Ascending aorta (tissue), 2 donors: Measurements from ENCODE around the gene SSRP1. TPM values are rescaled to one million over a fixed set of nuclear protein-coding genes. Genes with fewer than 3 reads are reported as not detected.

ENCODE experiments used
- DNase-seq, 2 donors: peaks; one replicate each; pipeline ENCODE4 v3.0.0-alpha.2; 2019; ENCODE audit warnings: low spot score in 2 of 2
- H3K27ac ChIP-seq, 2 donors: fragments of 200-600 bp; sonication (generic); one replicate each; pipeline ENCODE4 v1.5.1; 2016 to 2017; ENCODE audit warnings: mild to moderate bottlenecking in 1 of 2
- H3K27me3 ChIP-seq: fragments of 200-600 bp; sonication (generic); one replicate; pipeline ENCODE4 v1.5.1; 2017
- H3K36me3 ChIP-seq, 2 donors: fragments of 200-600 bp; sonication (generic); one replicate each; pipeline ENCODE4 v1.5.1; 2016
- H3K4me1 ChIP-seq, 2 donors: fragments of 200-600 bp; sonication (generic); one replicate each; pipeline ENCODE4 v1.5.1; 2016 to 2017; ENCODE audit warnings: mild to moderate bottlenecking in 1 of 2
- H3K4me3 ChIP-seq, 2 donors: fragments of 200-600 bp; sonication (generic); one replicate each; pipeline ENCODE4 v1.5.1; 2016 to 2017; ENCODE audit warnings: mild to moderate bottlenecking in 1 of 2
- H3K9me3 ChIP-seq, 2 donors: fragments of 200-600 bp; sonication (generic); one replicate each; pipeline ENCODE4 v1.5.1; 2016
- CTCF ChIP-seq, 3 experiments: fragments of 200-600 bp in 2 of 3; fragments of 450-650 bp in 1 of 3; sonication (generic) in 2 of 3; IDR thresholded peaks; one replicate each; pipeline ENCODE4 v1.5.1; 2016 to 2019; ENCODE audit warnings: antibody characterized with exemption in 3 of 3, mild to moderate bottlenecking in 1 of 3, moderate library complexity in 1 of 3
- intact Hi-C: fragments of 100-400 bp; cut with DNase I; formaldehyde crosslinking; loops from one replicate; pipeline ENCODE4 v1.15.1; 2023
- total RNA-seq: library from RNA; depleted of rRNA; stranded (reverse); fragments of >200 nt; gene quantifications from one replicate; pipeline ENCODE4 v1.1.0, GENCODE V29; 2016

The SSRP1 gene
- total RNA-seq, 1 donor from 2014 or later = 110 TPM

- no peak for DNase-seq
- Histone ChIP-seq H3K27ac (peak overlapping the region in 1 of 2 donors; percentile 75), H3K36me3 (peaks cover 69 to 83% of the 10 kb centered on the region in 2 donors)
Measured at GRCh38 chr11:57313071-57313787, 22.5 kb downstream of the SSRP1 start.

GRCh38 chr11:57312511-57313021 lies 23.1 kb downstream of the SSRP1 start:
- no peak for DNase-seq
- Histone ChIP-seq H3K36me3 (peaks cover 63 to 83% of the 10 kb centered on the region in 2 donors), H3K27me3 (no peaks in the 10 kb centered on the region), H3K27ac (peak overlapping the region; percentile 75 to 95), H3K9me3 (no peaks in the 10 kb centered on the region), H3K4me1 (peaks cover 14 to 35% of the 10 kb centered on the region in 2 donors), H3K4me3 (peak overlapping the region in 1 of 2 donors; percentile 72)
- TF ChIP-seq CTCF (IDR thresholded peaks at IDR 0.05) = no peak
- intact Hi-C loops = no loop called here

More at GRCh38 chr11:57313071-57313787, 22.5 kb downstream of the SSRP1 start:
- H3K4me1 ChIP-seq = peaks cover 16 to 41% of the 10 kb centered on the region in 2 donors
- no peaks in the 10 kb centered on the region for H3K9me3 ChIP-seq
- intact Hi-C loops = no loop called here
- H3K27me3 ChIP-seq = no peaks in the 10 kb centered on the region
- no peak overlapping the region for H3K4me3 ChIP-seq
- no peak for TF ChIP-seq CTCF (IDR thresholded peaks at IDR 0.05)

GRCh38 chr11:57311109-57311936 lies 24.4 kb downstream of the SSRP1 start:
- peaks cover 13 to 39% of the 10 kb centered on the region in 2 donors for H3K4me1 ChIP-seq
- H3K9me3 ChIP-seq = no peaks in the 10 kb centered on the region
- H3K4me3 ChIP-seq = peak overlapping the region; percentile 51 to 72
- DNase-seq = peak; percentile 87 to 98
- peak overlapping the region; percentile 75 to 95 for H3K27ac ChIP-seq
- TF ChIP-seq CTCF (IDR thresholded peaks at IDR 0.05) = no peak
- peaks cover 51 to 80% of the 10 kb centered on the region in 2 donors for H3K36me3 ChIP-seq
- intact Hi-C loops = loop anchor here (1.0 kb wide), 1 partner anchor 11 kb away; no protein-coding TSS in a partner anchor
- no peaks in the 10 kb centered on the region for H3K27me3 ChIP-seq

GRCh38 chr11:57310630-57311086 lies 25.0 kb downstream of the SSRP1 start:
- peak overlapping the region; percentile 51 to 72 for H3K4me3 ChIP-seq
- no peak for DNase-seq
- H3K4me1 ChIP-seq = peaks cover 13 to 45% of the 10 kb centered on the region in 2 donors
- H3K27ac ChIP-seq = peak overlapping the region; percentile 75 to 95
- no peaks in the 10 kb centered on the region for H3K9me3 ChIP-seq
- intact Hi-C loops = loop anchor here (1.0 kb wide), 1 partner anchor 12 kb away; no protein-coding TSS in a partner anchor
- no peaks in the 10 kb centered on the region for H3K27me3 ChIP-seq
- no peak for TF ChIP-seq CTCF (IDR thresholded peaks at IDR 0.05)
- H3K36me3 ChIP-seq = peaks cover 46 to 80% of the 10 kb centered on the region in 2 donors

- DNase-seq = no peak
- H3K9me3 ChIP-seq = no peaks in the 10 kb centered on the region
- peaks cover 40 to 80% of the 10 kb centered on the region in 2 donors for H3K36me3 ChIP-seq
- peaks cover 13 to 47% of the 10 kb centered on the region in 2 donors for H3K4me1 ChIP-seq
- intact Hi-C loops = no loop called here
- no peak for TF ChIP-seq CTCF (IDR thresholded peaks at IDR 0.05)
- peak overlapping the region in 1 of 2 donors; percentile 51 for H3K4me3 ChIP-seq
- H3K27ac ChIP-seq = peak overlapping the region; percentile 75 to 95
- H3K27me3 ChIP-seq = no peaks in the 10 kb centered on the region
Measured at GRCh38 chr11:57310091-57310490, 25.6 kb downstream of the SSRP1 start.
